Activated naive CD4-positive, alpha-beta T cell treated with anti-CD3 and anti-CD28 coated beads, Interleukin-2, amount 50 U/mL, for 24 hours (primary cell): Measurements from ENCODE around the gene PROCA1.
A peak's percentile ranks its signal among the peaks of the same experiment; 100 is the strongest.
"Not testable (repeated sequence)": the region's sequence is repeated elsewhere in the genome, so short reads cannot be mapped to it uniquely, and the experiment has no call there.

Source experiments
- H3K27ac Mint-ChIP-seq: one replicate; pipeline ENCODE4 v1.8.0; 2021; ENCODE audit warnings: mild to moderate bottlenecking, mixed read lengths
- H3K27me3 Mint-ChIP-seq: one replicate; pipeline ENCODE4 v1.8.0; 2021; ENCODE audit warnings: mixed read lengths
- H3K36me3 Mint-ChIP-seq: one replicate; pipeline ENCODE4 v1.8.0; 2021; ENCODE audit warnings: mixed read lengths
- H3K4me1 Mint-ChIP-seq: one replicate; pipeline ENCODE4 v1.8.0; 2021; ENCODE audit warnings: mixed read lengths
- H3K4me3 Mint-ChIP-seq: one replicate; pipeline ENCODE4 v1.8.0; 2021; ENCODE audit warnings: mild to moderate bottlenecking, mixed read lengths
- H3K9me3 Mint-ChIP-seq: one replicate; pipeline ENCODE4 v1.8.0; 2021; ENCODE audit warnings: mixed read lengths

PROCA1 gene

GRCh38 chr17:28735913-28736769, 24.5 kb upstream of the PROCA1 start:
- not testable (repeated sequence) for H3K27ac Mint-ChIP-seq, H3K4me3 Mint-ChIP-seq, H3K27me3 Mint-ChIP-seq, H3K36me3 Mint-ChIP-seq, H3K9me3 Mint-ChIP-seq
- peaks cover 15% of the 10 kb centered on the region for H3K4me1 Mint-ChIP-seq

GRCh38 chr17:28735242-28735722, 23.6 kb upstream of the PROCA1 start:
- Mint-ChIP-seq H3K27me3 (no peaks in the 10 kb centered on the region), H3K4me1 (peaks cover 15% of the 10 kb centered on the region), H3K27ac (no peak overlapping the region), H3K4me3 (no peak overlapping the region), H3K36me3 (peaks cover 6% of the 10 kb centered on the region), H3K9me3 (no peaks in the 10 kb centered on the region)

- Mint-ChIP-seq H3K4me1 (peaks cover 17% of the 10 kb centered on the region), H3K4me3 (no peak overlapping the region), H3K36me3 (peaks cover 6% of the 10 kb centered on the region), H3K9me3 (no peaks in the 10 kb centered on the region), H3K27me3 (no peaks in the 10 kb centered on the region), H3K27ac (no peak overlapping the region)
Observed at GRCh38 chr17:28734712-28735241, 23.1 kb upstream of the PROCA1 start.

DNA sequence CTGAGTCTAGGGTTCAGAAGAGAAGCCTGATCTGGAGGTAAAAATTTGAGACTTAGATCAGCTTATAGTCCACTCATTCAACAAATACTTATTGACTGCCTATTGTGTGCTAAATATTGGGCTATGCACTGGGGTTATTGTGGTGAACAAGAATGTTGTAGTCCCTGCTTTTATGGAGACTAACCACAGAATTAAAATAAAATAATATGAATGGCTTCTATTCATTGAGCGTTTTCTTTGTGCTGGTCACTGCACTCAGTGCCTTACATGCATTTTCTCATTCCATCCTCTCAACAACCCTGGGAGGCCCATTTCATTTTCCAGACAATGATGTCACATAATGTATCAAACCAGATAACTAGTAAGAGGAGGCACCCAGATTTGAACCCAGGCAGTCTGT, 21.7 kb upstream of the PROCA1 start:
- H3K4me1 Mint-ChIP-seq: peaks cover 15% of the 10 kb centered on the region
- no peaks in the 10 kb centered on the region for H3K9me3 Mint-ChIP-seq
- H3K4me3 Mint-ChIP-seq: no peak overlapping the region
- no peak overlapping the region for H3K27ac Mint-ChIP-seq
- no peaks in the 10 kb centered on the region for H3K27me3 Mint-ChIP-seq
- H3K36me3 Mint-ChIP-seq: peaks cover 4% of the 10 kb centered on the region

DNA sequence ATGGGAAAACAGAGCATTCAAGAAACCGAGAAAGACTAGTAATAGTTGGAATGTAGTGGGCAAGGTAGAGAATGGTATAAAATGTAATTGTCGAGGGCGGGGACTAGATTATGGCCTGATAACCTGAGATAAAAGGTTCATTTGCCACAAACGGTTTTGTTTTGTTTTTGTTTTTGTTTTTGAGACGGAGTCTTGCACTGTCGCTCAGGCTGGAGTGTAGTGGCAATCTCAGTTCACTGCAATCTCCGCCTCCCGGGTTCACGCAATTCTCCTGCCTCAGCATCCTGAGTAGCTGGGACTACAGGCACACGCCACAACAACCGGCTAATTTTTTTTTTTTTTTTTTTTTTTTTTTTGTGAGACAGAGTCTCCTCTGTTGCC, 18.3 kb upstream of the PROCA1 start:
- Mint-ChIP-seq H3K36me3 (peaks cover 10% of the 10 kb centered on the region), H3K4me1 (peaks cover 21% of the 10 kb centered on the region), H3K9me3 (no peaks in the 10 kb centered on the region), H3K4me3 (no peak overlapping the region), H3K27me3 (no peaks in the 10 kb centered on the region), H3K27ac (peak overlapping the region; percentile 68)

- H3K36me3 Mint-ChIP-seq: peaks cover 16% of the 10 kb centered on the region
- peak within 1 kb of the TSS; percentile 95 for H3K4me3 Mint-ChIP-seq
- peaks cover 35% of the 10 kb centered on the region for H3K4me1 Mint-ChIP-seq
- no peaks in the 10 kb centered on the region for H3K27me3 Mint-ChIP-seq
- H3K9me3 Mint-ChIP-seq: no peaks in the 10 kb centered on the region
- peak within 1 kb of the TSS; percentile 99 for H3K27ac Mint-ChIP-seq
Observed at GRCh38 chr17:28728364-28729200, 16.9 kb upstream of the PROCA1 start, which contains the start of gene NEK8. Gene NEK8 (plus strand): TSS chr17:28728788. CDS start chr17:28728814, 26 bp downstream.

GRCh38 chr17:28726627-28727491, 15.2 kb upstream of the PROCA1 start:
- Mint-ChIP-seq H3K36me3 (peaks cover 21% of the 10 kb centered on the region), H3K27me3 (no peaks in the 10 kb centered on the region), H3K9me3 (no peaks in the 10 kb centered on the region), H3K27ac (peak overlapping the region; percentile 99), H3K4me3 (peak overlapping the region; percentile 95), H3K4me1 (peaks cover 48% of the 10 kb centered on the region)

GRCh38 chr17:28726226-28726626, 14.5 kb upstream of the PROCA1 start, which contains the start of gene TLCD1:
Gene TLCD1 (minus strand): TSS chr17:28726233. CDS start chr17:28726097, 136 bp downstream.
- H3K27ac Mint-ChIP-seq: peak within 1 kb of the TSS; percentile 99
- no peaks in the 10 kb centered on the region for H3K27me3 Mint-ChIP-seq
- peaks cover 48% of the 10 kb centered on the region for H3K4me1 Mint-ChIP-seq
- no peaks in the 10 kb centered on the region for H3K9me3 Mint-ChIP-seq
- H3K4me3 Mint-ChIP-seq: peak within 1 kb of the TSS; percentile 95
- H3K36me3 Mint-ChIP-seq: peaks cover 25% of the 10 kb centered on the region

GRCh38 chr17:28725660-28726225, 14.1 kb upstream of the PROCA1 start:
- Mint-ChIP-seq H3K4me1 (peaks cover 48% of the 10 kb centered on the region), H3K36me3 (peaks cover 30% of the 10 kb centered on the region), H3K4me3 (peak overlapping the region; percentile 95)

DNA sequence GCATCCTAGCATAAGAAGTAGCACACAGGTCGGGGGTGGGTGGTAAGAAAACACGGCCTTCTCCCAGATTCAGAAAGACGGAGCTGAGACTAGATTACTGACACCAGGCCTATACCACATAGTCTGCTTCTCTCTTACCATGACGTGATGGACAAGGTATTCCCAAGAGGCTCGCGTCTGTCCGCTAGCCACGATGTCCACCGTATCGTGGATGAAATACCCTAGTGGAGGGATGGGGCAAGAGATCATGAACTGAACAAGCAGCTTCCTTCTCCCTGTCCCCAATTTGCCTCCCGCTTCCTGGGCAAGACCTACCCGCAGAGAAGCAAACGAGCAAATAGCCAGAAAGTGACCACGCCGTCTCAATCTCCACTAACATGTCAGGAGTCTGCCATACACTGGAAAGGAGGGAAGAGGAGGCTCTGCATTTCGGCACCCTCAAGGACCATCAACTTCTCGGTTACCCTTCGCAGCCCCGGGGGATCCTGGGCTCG, 13.5 kb upstream of the PROCA1 start:
- Mint-ChIP-seq H3K4me1 (peaks cover 48% of the 10 kb centered on the region), H3K9me3 (no peaks in the 10 kb centered on the region), H3K4me3 (peak overlapping the region; percentile 95), H3K36me3 (peaks cover 35% of the 10 kb centered on the region), H3K27me3 (no peaks in the 10 kb centered on the region), H3K27ac (peak overlapping the region; percentile 86)

More at GRCh38 chr17:28725660-28726225, 14.1 kb upstream of the PROCA1 start:
- Mint-ChIP-seq H3K27me3 (no peaks in the 10 kb centered on the region), H3K9me3 (no peaks in the 10 kb centered on the region), H3K27ac (peak overlapping the region; percentile 86)

DNA sequence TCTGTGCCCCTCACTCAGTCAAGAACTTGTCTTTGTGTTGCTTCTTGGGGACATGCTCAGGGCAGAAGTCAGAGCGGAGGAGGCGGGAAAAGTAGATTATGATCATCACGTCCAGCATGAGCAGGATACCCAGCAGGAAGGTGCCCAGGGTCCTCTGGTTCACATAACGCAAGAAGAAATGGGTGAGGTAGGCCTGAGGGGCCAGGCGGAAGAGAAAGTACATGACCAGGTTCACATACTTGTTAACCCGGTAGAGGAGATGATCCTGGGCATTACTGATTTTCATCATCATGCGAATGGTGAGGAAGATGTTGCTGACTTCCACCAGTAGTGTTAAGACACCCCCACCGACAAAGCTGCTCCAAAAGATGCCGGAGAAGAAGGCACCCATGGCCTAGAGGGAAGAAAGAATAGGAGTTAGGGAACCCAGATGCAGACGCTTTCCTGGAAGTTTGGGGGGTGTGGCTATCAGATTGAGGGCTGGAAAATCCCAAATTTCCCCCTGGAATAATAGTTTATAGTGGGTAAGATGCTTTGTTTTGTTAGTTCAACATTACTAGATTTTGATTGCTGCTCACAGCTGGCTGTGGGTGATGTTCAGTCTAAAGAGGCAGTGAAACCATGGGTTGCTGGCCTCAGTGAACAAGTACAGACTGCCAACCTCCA, 12.9 kb upstream of the PROCA1 start:
- peak overlapping the region; percentile 86 for H3K27ac Mint-ChIP-seq
- no peaks in the 10 kb centered on the region for H3K27me3 Mint-ChIP-seq
- H3K4me3 Mint-ChIP-seq: peak overlapping the region; percentile 95
- H3K9me3 Mint-ChIP-seq: no peaks in the 10 kb centered on the region
- peaks cover 45% of the 10 kb centered on the region for H3K4me1 Mint-ChIP-seq
- peaks cover 40% of the 10 kb centered on the region for H3K36me3 Mint-ChIP-seq

DNA sequence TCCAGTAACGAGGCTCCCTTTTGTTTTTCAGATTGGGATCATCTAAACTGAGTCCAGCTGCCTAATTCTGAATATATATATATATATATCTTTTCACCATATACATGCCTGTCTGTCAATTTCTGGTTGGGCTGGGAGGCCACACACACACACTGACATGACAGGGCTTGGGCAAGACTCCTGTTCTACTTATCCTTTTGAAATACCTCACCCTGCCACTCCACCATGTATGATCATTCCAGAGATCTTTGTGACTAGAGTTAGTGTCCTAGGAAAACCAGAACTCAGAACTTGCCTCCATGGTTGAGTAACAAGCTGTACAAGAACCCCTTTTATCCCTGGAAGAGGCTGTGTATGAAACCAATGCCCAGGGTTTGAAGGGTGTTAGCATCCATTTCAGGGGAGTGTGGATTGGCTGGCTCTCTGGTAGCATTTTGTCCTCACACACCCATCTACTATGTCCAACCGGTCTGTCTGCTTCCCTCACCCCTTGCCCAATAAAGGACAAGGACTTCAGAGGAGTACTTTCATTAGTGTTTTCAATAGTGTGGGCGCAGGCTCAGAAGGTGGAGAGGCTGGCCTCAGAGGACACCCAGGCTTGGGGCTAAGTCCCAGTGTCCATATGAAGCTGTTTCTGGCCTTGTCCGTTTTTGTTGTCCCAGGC, 12.3 kb upstream of the PROCA1 start:
- Mint-ChIP-seq H3K27ac (peak overlapping the region; percentile 86), H3K36me3 (peaks cover 40% of the 10 kb centered on the region), H3K4me3 (peak overlapping the region; percentile 95), H3K4me1 (peaks cover 45% of the 10 kb centered on the region)
- H3K27me3 Mint-ChIP-seq, H3K9me3 Mint-ChIP-seq: not testable (repeated sequence)

DNA sequence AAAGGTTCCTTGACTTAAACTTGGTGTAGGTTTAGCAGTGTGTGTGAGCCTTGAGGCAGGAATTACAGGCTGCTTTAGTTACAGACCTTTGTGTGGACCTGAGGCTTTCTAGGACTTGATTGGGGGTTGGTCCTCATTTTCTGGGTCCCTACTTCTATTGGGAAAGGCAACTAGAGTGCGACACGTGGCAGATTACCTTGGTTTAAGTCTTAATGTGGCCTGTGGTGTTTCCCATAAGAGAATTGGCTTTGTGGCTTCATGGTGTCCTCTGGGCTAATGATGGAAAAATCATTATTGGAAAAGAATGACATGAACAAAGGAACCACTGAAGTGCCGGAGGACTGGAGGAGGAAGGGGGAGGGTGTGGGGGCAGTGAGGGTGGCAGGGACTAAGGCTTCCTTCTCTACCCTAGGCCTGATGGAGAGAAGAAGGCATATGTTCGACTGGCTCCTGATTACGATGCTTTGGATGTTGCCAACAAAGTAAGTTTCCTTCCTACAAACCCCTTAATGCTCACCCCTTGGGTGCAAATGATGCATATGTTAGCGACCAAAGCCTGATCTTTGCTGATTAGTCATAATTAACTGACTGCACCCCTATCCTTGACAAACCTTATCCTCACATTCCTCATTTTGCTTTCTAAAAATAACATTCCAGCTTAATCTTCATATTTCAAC, 11.6 kb upstream of the PROCA1 start:
- H3K36me3 Mint-ChIP-seq: peaks cover 40% of the 10 kb centered on the region

More for the DNA sequence above, 11.6 kb upstream of the PROCA1 start:
- Mint-ChIP-seq H3K4me3 (peak overlapping the region; percentile 95), H3K27me3 (peaks cover 3% of the 10 kb centered on the region), H3K4me1 (peaks cover 48% of the 10 kb centered on the region), H3K27ac (peak overlapping the region; percentile 72), H3K9me3 (no peaks in the 10 kb centered on the region)
